HEK293 (cell line): ENCODE results near the gene SP140L.
"Not testable (repeated sequence)": the region's sequence is repeated elsewhere in the genome, so short reads cannot be mapped to it uniquely, and the experiment has no call there.

Experiments
- CTCF ChIA-PET: fragments of 350-600 bp; formaldehyde crosslinking; extraction: SDS; loops from one replicate; lab custom pipeline; 2021; ENCODE audit warnings: antibody characterized with exemption; lab: Yijun Ruan, JAX
- POLR2A ChIA-PET: fragments of 300-600 bp; formaldehyde crosslinking; extraction: SDS; loops from one replicate; lab custom pipeline; 2020; ENCODE audit warnings: antibody characterized with exemption, inconsistent platforms; lab: Yijun Ruan, JAX
- H3K27ac ChIP-seq: fragments of 200-500 bp; sonication (Bioruptor generic); 2 replicates; pipeline ENCODE4 v1.5.1; 2014; ENCODE audit warnings: low read depth, low read length, control low read depth, inconsistent platforms; ENCODE audit errors: extremely low read depth
- H3K36me3 ChIP-seq, 2 experiments: fragments of 200-500 bp in 1 of 2; sonication (Bioruptor generic) in 1 of 2; 1 replicate in 1 of 2; 2 replicates in 1 of 2; pipeline ENCODE4 v1.5.1; 2014 to 2017; ENCODE audit warnings: inconsistent platforms in 2 of 2, low read length in 2 of 2; ENCODE audit not compliant: control insufficient read depth in 2 of 2, insufficient read depth in 1 of 2
- H3K4me1 ChIP-seq: fragments of 200-500 bp; sonication (Bioruptor generic); 2 replicates; pipeline ENCODE4 v1.5.1; 2014; ENCODE audit warnings: mild to moderate bottlenecking, low read length, inconsistent platforms; ENCODE audit not compliant: control insufficient read depth, insufficient read depth
- H3K4me3 ChIP-seq: 2 replicates; pipeline ENCODE4 v1.5.1; 2011; ENCODE audit warnings: low read depth, mild to moderate bottlenecking, control low read depth, low read length, moderate library complexity
- H3K9me3 ChIP-seq: fragments of 200-500 bp; sonication (Bioruptor generic); 2 replicates; pipeline ENCODE4 v1.5.1; 2014; ENCODE audit warnings: low read depth, low read length, inconsistent platforms; ENCODE audit not compliant: control insufficient read depth, insufficient read depth
- KLF10 ChIP-seq: fragments of 450-650 bp; IDR thresholded peaks from 2 replicates; pipeline ENCODE4 v1.5.1; 2018; ENCODE audit warnings: missing biosample characterization, mild to moderate bottlenecking, missing genetic modification characterization
- PRDM6 ChIP-seq: fragments of 450-650 bp; formaldehyde crosslinking; IDR thresholded peaks from 2 replicates; pipeline ENCODE4 v1.5.1; 2017; ENCODE audit warnings: missing biosample characterization, missing genetic modification characterization
- SCRT1 ChIP-seq: fragments of 450-650 bp; formaldehyde crosslinking; IDR thresholded peaks from 2 replicates; pipeline ENCODE4 v1.5.1; 2016; ENCODE audit warnings: missing biosample characterization, missing genetic modification characterization, borderline replicate concordance
- ZBTB1 ChIP-seq: fragments of 450-650 bp; formaldehyde crosslinking; IDR thresholded peaks from 2 replicates; pipeline ENCODE4 v1.5.1; 2016; ENCODE audit warnings: missing biosample characterization, missing genetic modification characterization
- ZBTB48 ChIP-seq: fragments of 450-650 bp; formaldehyde crosslinking; IDR thresholded peaks from 2 replicates; pipeline ENCODE4 v1.5.1; 2016; ENCODE audit warnings: missing biosample characterization, missing genetic modification characterization
- ZBTB7A ChIP-seq: fragments of 450-650 bp; formaldehyde crosslinking; IDR thresholded peaks from 2 replicates; pipeline ENCODE4 v1.5.1; 2016; ENCODE audit warnings: low read depth, missing biosample characterization, missing genetic modification characterization
- ZNF146 ChIP-seq: fragments of 450-650 bp; formaldehyde crosslinking; IDR thresholded peaks from 2 replicates; pipeline ENCODE4 v1.5.1; 2016; ENCODE audit warnings: missing biosample characterization, missing genetic modification characterization
- ZNF155 ChIP-seq: fragments of 450-650 bp; formaldehyde crosslinking; IDR thresholded peaks from 2 replicates; pipeline ENCODE4 v1.5.1; 2016; ENCODE audit warnings: missing biosample characterization, missing genetic modification characterization
- ZNF169 ChIP-seq: fragments of 450-650 bp; formaldehyde crosslinking; IDR thresholded peaks from 2 replicates; pipeline ENCODE4 v1.5.1; 2016; ENCODE audit warnings: missing biosample characterization, missing genetic modification characterization
- ZNF26 ChIP-seq: fragments of 450-650 bp; formaldehyde crosslinking; IDR thresholded peaks from 2 replicates; pipeline ENCODE4 v1.5.1; 2016; ENCODE audit warnings: missing biosample characterization, missing genetic modification characterization
- ZNF311 ChIP-seq: fragments of 450-650 bp; formaldehyde crosslinking; IDR thresholded peaks from 2 replicates; pipeline ENCODE4 v1.5.1; 2017; ENCODE audit warnings: missing biosample characterization, missing genetic modification characterization, borderline replicate concordance
- ZNF37A ChIP-seq: fragments of 450-650 bp; IDR thresholded peaks from 2 replicates; pipeline ENCODE4 v1.5.1; 2018; ENCODE audit warnings: missing biosample characterization, missing genetic modification characterization
- ZNF449 ChIP-seq: fragments of 450-650 bp; formaldehyde crosslinking; IDR thresholded peaks from 2 replicates; pipeline ENCODE4 v1.5.1; 2017; ENCODE audit warnings: missing biosample characterization, mild to moderate bottlenecking, missing genetic modification characterization, moderate library complexity
- ZNF549 ChIP-seq: fragments of 450-650 bp; IDR thresholded peaks from 2 replicates; pipeline ENCODE4 v1.5.1; 2018; ENCODE audit warnings: missing biosample characterization, missing genetic modification characterization, mild to moderate bottlenecking, inconsistent platforms, moderate library complexity
- ZNF76 ChIP-seq: fragments of 450-650 bp; formaldehyde crosslinking; IDR thresholded peaks from 2 replicates; pipeline ENCODE4; 2016; ENCODE audit warnings: low read depth, missing biosample characterization, missing genetic modification characterization, borderline replicate concordance
- ZNF830 ChIP-seq: fragments of 450-650 bp; IDR thresholded peaks from 2 replicates; pipeline ENCODE4 v1.5.0; 2018; ENCODE audit warnings: missing biosample characterization, missing genetic modification characterization, low read depth, mild to moderate bottlenecking, moderate library complexity
- TF ChIP-seq, protein P1 (sequence below): fragments of 450-650 bp; formaldehyde crosslinking; IDR thresholded peaks from 2 replicates; pipeline ENCODE4 v1.5.1; 2017; ENCODE audit warnings: missing biosample characterization, missing genetic modification characterization

Gene SP140L

DNA sequence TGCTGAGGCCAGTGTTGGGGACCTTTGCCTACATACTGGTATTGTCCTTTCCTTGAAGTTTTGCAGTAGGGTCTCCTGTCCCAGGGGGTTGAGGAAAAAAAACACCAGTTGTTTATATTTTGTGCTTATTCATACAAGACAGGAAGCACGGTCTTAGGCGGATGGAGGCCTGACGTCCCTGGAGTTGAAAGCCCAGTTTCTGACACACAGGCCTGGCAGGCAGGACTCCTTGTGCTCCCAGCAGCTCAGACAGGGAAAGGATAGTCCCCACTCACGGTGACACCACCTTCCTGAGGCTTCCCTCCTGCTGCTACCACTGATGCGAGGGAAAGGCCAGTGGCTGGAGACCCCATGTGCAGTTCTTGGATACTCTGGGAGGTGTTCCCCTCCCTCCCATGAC is 73.5 kb downstream of the SP140L start:
- no peak overlapping the region for H3K27ac ChIP-seq
- CTCF ChIA-PET: interaction anchor here (0.6 kb wide), 1 partner anchor 103 kb away, joined by 3 read pairs; no protein-coding TSS in a partner anchor
- no peaks in the 10 kb centered on the region for H3K4me1 ChIP-seq
- H3K9me3 ChIP-seq: no peaks in the 10 kb centered on the region
- no peak for TF ChIP-seq KLF10
- no peak for TF ChIP-seq ZBTB7A (tag by site-specific recombination)
- no peak for TF ChIP-seq ZNF830 (tag by site-specific recombination)
- TF ChIP-seq, all 188 proteins: peak for 0
- H3K4me3 ChIP-seq: no peak overlapping the region
- H3K36me3 ChIP-seq: peaks cover 0 to 27% of the 10 kb centered on the region in 2 experiments; a peak in 1 of 3 replicates
- POLR2A ChIA-PET: no interaction called here

DNA sequence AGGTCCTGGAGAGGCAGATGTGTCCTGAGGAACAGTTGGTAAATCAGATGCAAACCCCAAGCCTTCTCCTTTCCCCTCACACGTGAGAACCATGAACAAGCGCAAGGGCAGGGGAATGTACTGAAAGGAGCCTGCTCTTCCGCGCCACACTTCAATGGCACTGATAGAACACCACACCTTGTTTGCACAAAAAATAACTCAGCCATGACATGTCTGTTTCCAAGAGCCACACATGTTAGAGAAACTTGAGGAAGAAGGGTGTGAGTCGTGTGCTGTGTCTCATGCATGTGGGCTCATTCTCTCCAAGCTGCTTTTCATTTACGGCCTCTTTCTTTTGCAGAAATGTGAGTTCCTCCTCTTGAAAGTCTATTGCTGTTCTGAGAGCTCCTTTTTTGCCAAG is 74.0 kb downstream of the SP140L start:
- POLR2A ChIA-PET, H3K4me1 ChIP-seq, H3K27ac ChIP-seq, H3K9me3 ChIP-seq, CTCF ChIA-PET, H3K4me3 ChIP-seq: not testable (repeated sequence)
- peaks cover 0 to 27% of the 10 kb centered on the region in 2 experiments; a peak in 1 of 3 replicates for H3K36me3 ChIP-seq

DNA sequence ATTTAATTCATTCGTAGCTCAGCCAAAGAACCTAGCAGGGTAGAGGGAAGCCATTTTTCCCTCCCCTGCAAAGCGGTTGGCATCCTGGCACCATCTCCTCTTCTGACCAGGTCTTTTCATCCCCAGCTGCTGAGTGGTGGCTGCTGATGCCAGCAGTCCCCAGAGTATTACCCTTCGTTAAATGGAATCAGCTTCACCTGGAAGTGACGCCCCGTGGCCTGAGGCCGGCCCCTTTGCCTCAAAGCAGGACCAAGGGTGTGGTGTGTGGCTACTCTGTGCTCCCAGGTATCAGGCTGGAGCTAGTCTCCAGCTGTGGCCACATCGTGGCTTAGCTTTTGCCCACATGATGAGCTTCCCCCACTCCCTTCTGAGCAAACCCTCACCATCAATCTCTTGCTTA is 76.8 kb downstream of the SP140L start:
- H3K27ac ChIP-seq: no peak overlapping the region
- H3K36me3 ChIP-seq: peaks cover 0 to 22% of the 10 kb centered on the region in 2 experiments; a peak in 1 of 3 replicates
- H3K4me3 ChIP-seq: no peak overlapping the region
- ChIA-PET CTCF (interaction anchor here (1.1 kb wide), 1 partner anchor 68 kb away, joined by 3 read pairs; no protein-coding TSS in a partner anchor), POLR2A (no interaction called here)
- no peaks in the 10 kb centered on the region for H3K4me1 ChIP-seq
- no peaks in the 10 kb centered on the region for H3K9me3 ChIP-seq
- no peak for TF ChIP-seq ZNF549 (tag by site-specific recombination)
- TF ChIP-seq ZNF37A (tag by site-specific recombination): no peak
- TF ChIP-seq, protein P1, sequence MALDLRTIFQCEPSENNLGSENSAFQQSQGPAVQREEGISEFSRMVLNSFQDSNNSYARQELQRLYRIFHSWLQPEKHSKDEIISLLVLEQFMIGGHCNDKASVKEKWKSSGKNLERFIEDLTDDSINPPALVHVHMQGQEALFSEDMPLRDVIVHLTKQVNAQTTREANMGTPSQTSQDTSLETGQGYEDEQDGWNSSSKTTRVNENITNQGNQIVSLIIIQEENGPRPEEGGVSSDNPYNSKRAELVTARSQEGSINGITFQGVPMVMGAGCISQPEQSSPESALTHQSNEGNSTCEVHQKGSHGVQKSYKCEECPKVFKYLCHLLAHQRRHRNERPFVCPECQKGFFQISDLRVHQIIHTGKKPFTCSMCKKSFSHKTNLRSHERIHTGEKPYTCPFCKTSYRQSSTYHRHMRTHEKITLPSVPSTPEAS (tag by site-specific recombination): no peak
- TF ChIP-seq SCRT1 (tag by site-specific recombination): no peak
- no peak for TF ChIP-seq ZNF155 (tag by site-specific recombination)
- TF ChIP-seq ZNF449 (tag by site-specific recombination): no peak
- TF ChIP-seq ZNF169 (tag by site-specific recombination): no peak
- TF ChIP-seq ZNF146 (tag by site-specific recombination): no peak
- no peak for TF ChIP-seq ZBTB48
- no peak for TF ChIP-seq ZNF76 (tag by site-specific recombination)
- no peak for TF ChIP-seq ZBTB1 (tag by site-specific recombination)
- TF ChIP-seq ZNF311: no peak
- no peak for TF ChIP-seq ZNF26 (tag by site-specific recombination)
- TF ChIP-seq PRDM6: no peak
